NB4 (cell line): Measurements from ENCODE around the gene ZFHX2.

ENCODE experiments used
- DNase-seq: peaks from one replicate; pipeline ENCODE4 v3.0.0; 2010; ENCODE audit warnings: low read depth
- H3K4me3 ChIP-seq: one replicate; pipeline ENCODE4 v1.5.1; 2011; ENCODE audit warnings: mild to moderate bottlenecking, low read depth, low read length, moderate library complexity
- CTCF ChIP-seq: IDR thresholded peaks from one replicate; pipeline ENCODE4 v1.5.1; 2012; ENCODE audit warnings: low read depth, low read length
- MAX ChIP-seq: IDR thresholded peaks from 2 replicates; pipeline ENCODE4 v1.6.1; 2011; ENCODE audit warnings: low read depth, low read length
- MYC ChIP-seq: IDR thresholded peaks from 2 replicates; pipeline ENCODE4 v1.6.1; 2011; ENCODE audit warnings: low read depth, low read length
- POLR2A ChIP-seq: IDR thresholded peaks from 2 replicates; pipeline ENCODE4 v1.6.1; 2011; ENCODE audit warnings: mild to moderate bottlenecking; ENCODE audit not compliant: insufficient read length; ENCODE audit errors: extremely low read depth

Gene ZFHX2

DNA sequence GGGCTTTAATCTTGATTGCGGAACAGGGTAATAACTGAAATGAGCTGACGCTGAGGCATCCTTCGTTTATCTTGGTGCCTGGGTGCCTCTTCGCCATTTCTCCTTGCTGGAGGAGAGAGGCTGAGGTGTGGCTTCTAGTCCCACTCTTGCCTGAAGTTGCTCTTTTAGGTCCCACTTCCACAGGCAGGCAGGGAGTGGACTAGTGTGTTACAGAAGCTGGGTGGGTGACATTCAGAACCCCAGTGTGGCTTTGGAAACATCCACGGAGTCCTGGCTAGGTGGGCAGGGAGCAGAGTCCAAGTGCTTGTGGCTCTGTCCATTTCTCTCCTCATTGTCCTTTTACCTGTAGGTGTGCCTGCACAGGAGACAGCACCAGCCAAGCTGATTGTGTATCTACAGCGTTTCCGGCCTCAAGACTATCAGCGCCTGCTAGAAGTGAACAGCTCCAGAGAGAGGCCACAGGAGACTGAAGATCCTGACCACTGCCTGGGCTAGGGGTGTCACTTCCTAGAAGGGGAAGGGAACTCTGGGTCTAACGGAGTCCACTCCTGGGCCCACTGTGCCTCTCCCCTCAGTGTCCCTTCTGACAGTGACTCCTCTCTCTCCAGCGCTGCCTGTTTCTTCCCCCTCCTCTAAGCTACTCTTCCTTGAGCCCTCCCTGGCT lies 6.9 kb upstream of the ZFHX2 start:
- TF ChIP-seq MAX (no peak), MYC (no peak), POLR2A (no peak), CTCF (no peak)
- DNase-seq: no peak
- H3K4me3 ChIP-seq: no peak overlapping the region

- no peak for DNase-seq
- no peak overlapping the region for H3K4me3 ChIP-seq
Measured at GRCh38 chr14:23557946-23558345, 6.4 kb upstream of the ZFHX2 start.

GRCh38 chr14:23557521-23557920 lies 6.0 kb upstream of the ZFHX2 start:
- peak overlapping the region; percentile 85 for H3K4me3 ChIP-seq
- no peak for TF ChIP-seq MAX

More at GRCh38 chr14:23557946-23558345, 6.4 kb upstream of the ZFHX2 start:
- TF ChIP-seq POLR2A: no peak
- TF ChIP-seq MAX: no peak
- no peak for TF ChIP-seq CTCF
- TF ChIP-seq MYC: no peak

DNA sequence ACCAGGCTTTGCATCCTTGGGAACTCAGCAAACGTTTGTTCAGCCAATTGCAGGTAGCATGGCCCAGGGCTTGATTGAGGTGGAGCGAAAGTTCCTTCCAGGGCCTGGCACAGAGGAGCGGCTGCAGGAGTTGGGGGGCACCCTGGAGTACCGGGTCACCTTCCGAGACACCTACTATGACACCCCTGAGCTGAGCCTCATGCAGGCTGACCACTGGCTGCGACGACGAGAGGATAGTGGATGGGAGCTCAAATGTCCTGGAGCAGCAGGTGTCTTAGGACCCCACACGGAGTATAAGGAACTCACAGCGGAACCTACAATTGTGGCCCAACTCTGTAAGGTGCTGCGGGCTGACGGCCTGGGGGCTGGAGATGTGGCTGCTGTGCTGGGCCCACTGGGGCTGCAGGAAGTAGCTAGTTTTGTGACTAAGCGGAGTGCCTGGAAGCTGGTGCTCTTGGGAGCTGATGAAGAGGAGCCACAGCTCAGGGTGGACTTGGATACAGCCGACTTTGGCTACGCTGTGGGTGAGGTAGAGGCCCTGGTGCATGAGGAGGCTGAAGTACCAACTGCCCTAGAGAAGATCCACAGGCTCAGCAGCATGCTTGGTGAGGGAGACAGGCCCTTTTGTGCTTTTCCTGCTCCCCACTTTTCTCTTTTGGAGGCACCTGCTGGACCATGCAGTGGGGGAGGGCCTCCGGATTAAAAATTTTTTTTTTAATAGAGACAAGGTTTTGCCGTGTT lies 5.3 kb upstream of the ZFHX2 start:
- DNase-seq: peak; percentile 58
- TF ChIP-seq MYC: no peak
- TF ChIP-seq POLR2A: no peak
- TF ChIP-seq CTCF: no peak
- TF ChIP-seq MAX: no peak
- H3K4me3 ChIP-seq: peak overlapping the region; percentile 85

More at GRCh38 chr14:23557521-23557920, 6.0 kb upstream of the ZFHX2 start:
- DNase-seq: no peak

GRCh38 chr14:23555882-23556699 lies 4.5 kb upstream of the ZFHX2 start, which contains the start of gene THTPA:
THTPA (plus strand) TSS chr14:23556271; CDS start chr14:23556758, 487 bp downstream.
- H3K4me3 ChIP-seq: peak within 1 kb of the TSS; percentile 85
- DNase-seq: peak; percentile 88
- TF ChIP-seq CTCF: no peak
- peak; percentile 54 for TF ChIP-seq POLR2A
- TF ChIP-seq MYC: peak; percentile 68
- peak; percentile 71 for TF ChIP-seq MAX

- TF ChIP-seq MAX (no peak), POLR2A (no peak), CTCF (no peak), MYC (no peak)
- no peak for DNase-seq
- peak overlapping the region; percentile 85 for H3K4me3 ChIP-seq
Measured at GRCh38 chr14:23555533-23555881, 3.9 kb upstream of the ZFHX2 start.
